NCI-H128 (cell line): Measurements from ENCODE around the gene SCARB1.

Experiments
- DNase-seq: peaks from one replicate; lab custom pipeline; 2025; ENCODE audit not compliant: unreplicated experiment; lab: John Stamatoyannopoulos, UW

Gene SCARB1

DNA sequence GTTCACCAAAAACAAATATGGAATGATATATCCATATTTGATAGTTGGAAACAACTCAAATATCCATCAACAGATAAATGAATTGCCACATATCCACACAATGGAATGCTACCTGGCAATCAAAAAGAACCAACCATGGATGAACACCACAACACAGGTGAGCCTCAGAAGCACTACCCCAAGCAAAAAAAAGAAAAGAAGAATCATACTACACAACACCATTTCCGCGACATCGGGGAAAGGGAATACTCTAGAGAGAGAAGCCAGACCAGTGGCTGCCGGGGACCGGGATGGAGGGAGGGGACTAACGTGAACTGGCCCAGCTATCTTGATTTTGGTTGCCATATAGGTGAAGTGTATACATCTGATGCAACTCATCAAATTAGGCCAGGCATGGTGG lies 41.4 kb downstream of the SCARB1 start:
- no peak for DNase-seq

DNA sequence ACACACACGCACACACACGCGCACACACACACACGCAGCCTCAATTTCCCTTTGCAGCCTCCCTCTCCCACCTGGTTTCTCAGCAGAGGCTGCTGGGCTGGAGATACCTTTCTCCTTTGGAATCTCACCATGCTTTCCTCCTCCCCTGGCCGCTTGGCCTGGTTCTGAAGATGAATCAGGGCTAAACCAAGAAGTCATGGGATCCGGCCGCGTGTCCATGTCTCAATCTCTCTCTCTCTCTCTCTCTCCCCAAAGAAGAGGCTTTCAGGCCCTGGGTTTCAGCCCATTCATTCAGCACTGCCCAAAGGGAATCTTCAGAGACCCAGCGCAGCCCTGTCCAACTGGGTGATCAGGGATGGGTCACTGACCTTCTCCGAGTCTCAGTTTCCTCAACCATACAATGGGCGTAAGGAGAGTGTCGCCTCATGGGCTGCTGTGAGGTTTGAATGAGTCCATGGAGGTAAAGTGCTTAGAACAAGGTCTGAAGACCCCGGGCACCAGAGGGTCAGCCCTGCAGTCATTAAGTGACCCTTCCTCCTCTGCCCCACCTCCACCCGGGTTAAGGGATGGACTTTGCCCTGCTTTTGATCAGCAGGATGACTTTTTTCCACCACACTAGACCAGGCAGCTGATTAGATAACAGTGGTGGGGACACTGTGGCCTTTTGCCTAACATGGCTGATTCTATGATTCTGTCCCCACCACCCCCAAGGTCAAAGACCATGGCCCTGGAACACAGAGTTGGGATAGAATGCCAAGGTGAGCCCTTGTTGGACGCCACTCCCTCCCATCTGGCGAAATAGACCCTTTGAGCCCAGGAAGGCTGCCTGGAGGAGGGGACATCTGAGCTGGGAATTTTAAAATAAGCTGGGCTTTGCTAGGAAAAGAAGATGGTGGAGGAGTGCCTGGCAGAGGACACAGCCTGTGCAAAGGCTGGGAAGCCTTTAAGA lies 42.1 kb downstream of the SCARB1 start:
- DNase-seq = no peak

DNA sequence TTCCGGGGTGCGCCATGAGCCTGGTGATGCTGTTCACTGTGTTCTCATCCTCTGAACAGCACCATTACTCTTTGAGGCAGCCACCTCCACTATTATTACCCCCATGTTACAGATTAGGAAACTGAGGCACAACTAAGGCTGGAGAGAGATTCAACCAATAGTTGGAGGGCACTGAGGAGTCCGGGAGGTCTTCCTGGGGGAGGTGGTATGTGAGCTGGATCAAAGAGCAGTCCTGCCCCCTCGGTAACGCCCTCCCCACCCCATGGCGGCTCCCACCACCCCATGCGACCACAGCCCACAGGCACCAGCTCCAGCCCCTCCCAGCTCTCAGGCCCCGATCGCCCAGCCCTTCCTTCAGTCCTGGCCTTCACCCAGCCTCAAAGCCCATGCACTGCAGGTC lies 43.5 kb downstream of the SCARB1 start:
- DNase-seq = no peak

DNA sequence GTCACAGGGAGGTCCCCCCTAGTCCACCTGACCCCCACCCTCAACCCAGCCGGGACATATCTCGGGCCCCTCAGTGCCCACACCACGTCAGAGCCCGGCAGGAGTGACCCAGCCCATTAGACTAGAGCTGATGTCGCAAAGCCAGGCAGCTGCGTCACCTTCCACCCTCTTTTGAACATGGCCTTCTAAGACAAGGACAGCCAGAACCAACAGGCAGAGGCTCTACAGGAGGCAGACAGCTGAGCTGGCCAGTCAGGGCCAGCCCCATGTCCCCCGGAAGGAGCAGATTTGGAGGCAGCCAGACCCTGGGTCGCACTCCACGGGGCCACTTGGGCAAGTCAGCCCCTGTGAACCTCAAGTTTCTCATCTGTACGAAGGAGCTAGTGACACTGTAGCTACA lies 44.1 kb downstream of the SCARB1 start:
- DNase-seq = no peak

DNA sequence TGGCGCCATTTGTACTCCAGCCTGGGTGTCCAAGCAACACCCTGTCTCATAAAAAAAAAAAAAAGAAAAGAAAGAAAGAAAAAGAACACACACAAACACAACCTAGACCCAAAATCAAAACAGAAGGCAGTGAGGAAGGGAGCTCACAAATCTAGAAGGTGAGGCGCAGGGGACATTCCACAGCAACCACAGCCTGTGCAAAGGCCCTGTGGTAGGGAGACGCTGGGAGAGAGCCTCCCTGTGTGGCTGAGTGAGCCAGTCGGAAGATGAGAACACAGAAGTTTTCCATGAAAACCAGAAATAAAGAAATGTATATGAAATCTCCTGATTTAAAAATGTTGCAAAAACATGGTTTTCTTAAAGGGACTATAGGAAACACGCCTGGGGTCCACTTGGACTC lies 44.6 kb downstream of the SCARB1 start:
- DNase-seq = no peak

DNA sequence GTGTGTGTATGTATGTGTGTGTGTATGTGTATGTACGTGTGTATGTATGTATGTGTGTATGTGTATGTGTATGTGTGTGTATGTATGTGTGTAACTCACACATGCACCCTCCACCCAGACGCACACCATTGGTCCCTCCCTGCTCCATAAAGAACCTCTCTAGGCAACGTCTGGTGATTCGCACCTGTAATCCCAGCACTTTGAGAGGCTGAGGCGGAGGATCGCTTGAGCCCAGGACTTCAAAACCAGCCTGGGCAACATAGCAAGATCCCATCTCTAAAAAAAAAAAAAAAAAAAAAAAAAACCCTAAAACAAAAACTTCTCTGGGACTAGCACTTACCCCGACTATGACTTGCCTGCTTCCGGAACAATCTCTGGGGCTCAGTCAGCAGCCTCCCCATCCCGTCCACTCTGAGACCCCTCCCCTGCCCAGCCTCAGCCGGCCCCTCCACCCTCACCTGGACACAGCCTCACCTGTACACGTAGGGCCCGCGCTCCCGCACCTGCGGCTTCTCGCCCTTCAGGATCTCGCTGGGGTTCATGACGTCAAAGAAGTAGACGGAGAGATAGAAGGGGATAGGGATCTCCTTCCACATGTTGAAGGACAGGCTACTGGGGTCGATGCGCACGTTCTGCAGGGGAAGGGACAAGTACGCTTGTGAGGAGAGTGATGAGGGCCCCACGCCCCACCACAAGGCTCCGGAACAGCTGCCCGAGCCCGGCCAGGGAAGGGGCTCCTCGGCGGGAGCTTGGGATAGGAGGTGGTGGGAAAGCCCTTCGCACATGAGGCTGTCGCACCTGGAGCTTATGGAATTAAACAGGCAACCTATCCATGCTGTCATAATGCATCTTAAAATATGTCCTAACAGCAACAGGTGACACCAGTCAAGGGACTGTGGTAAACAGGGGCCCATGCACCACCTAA lies 46.3 kb downstream of the SCARB1 start:
- DNase-seq = no peak

DNA sequence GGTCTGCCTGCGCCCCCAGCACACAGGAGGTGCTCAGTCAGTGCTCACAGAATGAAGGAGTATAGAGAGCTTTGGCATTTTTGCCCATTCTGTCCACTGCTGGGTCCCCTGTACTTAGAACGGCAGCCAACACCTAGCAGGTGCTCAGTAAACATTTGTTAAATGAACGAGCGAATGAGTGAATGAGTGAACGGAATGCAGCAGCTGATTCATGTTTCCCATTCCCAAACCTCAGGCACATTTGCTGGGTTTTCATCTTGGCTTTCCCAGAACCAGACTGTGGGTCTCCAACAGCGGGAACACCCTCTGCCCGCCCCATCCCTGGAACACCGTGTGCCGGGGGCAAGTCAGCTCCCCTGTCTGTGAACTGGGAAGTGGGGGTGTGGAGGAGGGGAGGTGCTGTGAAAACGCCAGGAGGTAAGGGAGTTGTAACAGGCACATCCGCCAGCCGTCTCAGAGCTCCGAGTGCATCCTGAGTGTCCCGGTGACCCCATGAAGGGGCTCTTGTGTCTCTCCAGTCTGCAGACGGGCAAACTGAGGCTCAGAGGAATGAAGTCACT lies 47.3 kb downstream of the SCARB1 start:
- DNase-seq = no peak

DNA sequence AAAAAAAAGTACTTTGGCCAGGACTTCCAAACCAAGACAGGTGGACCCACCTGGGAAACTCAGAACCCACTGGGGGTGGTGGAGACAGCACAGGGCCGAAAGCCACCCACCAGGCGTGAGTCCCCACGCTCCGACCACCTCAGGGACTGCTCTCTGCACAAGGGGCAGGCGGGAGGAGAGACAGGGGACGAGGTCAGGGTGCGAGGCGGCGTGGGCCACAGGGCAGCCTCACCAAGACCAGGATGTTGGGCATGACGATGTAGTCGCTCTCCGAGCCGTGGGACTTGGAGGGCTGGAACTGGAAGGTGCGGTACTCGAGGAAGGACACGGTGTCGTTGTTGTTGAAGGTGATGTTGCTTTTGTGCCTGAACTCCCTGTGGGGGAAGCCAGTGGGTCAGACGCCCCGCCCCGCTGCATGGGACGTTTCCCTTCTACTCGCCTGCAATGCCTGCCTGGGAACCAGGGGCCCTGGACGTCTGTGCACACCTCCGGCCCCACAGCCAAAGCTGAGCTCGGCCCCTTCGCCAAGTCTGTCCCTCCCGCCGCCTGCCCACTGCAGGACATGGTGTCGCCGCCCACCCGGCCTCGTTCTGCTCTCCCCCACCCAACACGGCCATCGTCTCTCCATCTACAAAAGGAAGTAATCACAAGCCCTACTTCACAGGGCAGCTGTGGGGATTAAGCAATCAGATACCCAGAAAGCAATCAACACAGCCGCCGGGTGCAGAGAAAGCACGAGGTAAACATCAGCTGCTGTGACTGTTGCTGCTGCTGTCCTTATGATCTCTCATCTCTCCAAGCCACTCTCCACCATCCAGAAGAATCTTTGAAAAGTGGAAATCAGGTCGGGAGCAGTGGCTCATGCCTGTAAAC lies 48.7 kb downstream of the SCARB1 start:
- no peak for DNase-seq

DNA sequence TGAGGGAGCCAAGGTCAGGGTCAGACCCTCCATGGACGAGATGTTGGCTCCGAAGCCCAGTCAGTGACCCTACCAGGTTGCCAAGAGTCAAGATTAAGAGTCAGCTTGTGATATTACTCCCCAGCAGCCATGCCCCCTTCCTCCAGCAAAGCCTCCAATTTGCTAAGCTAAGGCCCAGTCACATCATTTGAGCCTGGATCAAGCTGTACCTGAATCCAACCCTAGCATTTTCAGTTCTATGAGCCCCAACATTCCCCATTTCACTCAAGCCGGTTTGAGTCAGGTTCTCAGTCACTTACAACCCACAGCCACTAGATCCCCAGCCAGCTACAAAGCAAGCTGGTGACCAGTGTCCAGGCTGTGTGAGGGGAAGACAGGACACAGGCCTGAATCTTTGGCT lies 49.9 kb downstream of the SCARB1 start:
- DNase-seq = no peak

DNA sequence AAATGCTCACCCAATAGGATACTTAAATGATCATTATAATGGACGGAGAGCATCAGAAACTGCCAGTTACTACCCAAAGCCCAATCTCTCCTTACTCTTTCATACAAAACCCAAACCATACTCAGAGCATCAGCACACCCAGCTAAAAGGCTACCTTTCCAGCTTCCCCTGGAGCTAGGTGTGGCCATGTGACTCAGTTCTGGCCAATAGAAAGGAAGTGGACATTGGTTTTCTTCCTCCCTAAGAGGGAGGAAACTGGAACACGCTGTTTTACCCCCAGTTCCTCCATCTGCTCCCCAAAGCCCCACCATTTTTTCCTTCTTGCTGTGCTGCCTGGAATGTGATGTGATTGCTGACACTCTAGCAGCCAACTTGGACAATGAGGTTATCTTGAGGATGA lies 50.7 kb downstream of the SCARB1 start:
- DNase-seq = no peak

DNA sequence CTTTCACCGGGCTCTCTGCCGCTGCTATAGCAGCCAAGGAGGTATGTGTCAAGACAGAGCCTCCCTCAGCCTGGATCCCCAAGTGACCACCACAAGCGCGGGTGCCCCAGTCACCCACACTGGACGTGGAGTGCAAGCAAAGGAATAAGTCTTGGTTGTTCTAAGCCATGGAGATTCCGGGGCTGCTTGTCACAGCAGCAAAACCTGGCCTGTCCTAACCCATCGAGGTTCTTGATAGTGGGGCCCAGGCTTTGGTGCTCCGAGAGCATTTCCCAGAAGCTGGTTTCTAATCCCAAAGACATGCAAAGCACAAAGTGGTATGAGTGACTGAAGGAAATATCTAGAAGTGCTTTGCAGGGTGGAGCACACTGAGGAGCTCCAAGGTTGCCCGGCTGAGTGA lies 51.3 kb downstream of the SCARB1 start:
- DNase-seq = no peak

DNA sequence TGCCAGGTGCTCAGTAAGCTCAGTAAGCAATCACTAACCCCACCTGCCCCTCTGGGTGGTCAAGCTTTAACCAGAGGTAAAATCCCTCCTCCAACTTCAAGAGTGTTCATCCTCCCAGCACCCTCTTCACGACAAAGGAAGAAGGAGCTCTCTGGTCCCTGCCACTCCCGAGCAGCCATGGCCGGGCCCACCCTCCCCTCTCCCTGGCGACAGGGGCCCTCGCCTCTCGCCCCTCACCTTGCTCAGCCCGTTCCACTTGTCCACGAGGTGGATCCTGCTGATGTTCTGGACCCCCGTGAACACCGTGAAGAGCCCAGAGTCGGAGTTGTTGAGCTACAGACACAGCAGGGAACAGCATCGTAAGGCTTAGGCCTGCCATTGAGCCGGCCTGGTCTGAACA lies 52.0 kb downstream of the SCARB1 start:
- DNase-seq = no peak

DNA sequence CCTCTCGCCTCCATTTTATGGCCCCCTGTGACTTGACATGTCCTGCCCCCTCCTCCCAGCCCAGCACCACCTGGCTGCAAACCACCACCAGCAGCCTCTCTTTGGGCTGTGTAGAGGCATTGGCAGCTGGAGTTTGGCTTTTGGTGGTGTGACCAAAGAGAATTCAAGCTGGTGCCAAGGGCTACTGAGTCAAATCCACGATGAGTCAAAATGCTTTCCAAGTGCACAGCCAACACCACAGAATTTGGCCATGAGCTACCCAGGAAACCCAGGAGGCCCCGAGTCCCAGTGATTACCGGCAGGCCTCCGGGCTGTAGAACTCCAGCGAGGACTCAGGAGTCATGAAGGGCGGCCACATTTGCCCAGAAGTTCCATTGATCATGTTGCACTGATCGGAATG lies 53.8 kb downstream of the SCARB1 start:
- DNase-seq = no peak

DNA sequence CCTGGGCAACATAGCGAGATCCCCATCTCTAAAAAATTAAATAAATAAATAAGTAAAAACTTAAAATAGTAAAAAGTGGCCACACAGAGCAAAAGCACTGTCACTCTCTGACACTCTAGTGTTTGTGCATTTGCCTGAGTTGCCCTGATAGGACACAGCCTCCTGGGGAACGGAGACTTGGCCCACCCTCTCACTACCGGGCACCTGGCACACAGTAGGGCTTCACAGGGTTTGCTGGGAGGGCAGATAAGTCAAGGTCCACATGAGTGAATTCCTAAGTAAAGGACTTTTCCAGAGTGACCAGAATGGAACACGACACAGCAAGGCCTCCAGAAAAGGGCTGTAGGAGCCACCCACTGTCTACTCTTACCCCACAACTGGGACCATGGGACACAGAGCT lies 54.3 kb downstream of the SCARB1 start:
- DNase-seq = no peak

DNA sequence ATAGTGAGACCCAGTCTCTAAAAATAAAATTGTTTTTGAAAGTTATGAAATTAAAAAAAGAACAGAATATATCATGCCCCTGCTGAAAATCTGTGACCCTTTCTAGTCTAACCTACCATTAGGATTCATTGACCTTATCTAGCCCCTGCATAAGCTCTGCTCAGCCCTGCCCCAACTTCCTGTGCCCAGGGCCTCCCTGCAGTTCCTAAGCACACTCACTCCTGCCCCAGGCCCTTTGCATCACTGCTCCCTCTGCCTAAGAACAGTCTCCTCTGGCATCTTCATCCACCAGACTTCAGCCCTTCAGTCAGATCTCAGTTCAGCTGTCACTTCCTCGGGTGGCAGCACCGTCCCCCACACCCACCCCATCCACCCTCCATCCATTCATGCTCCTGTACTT lies 55.4 kb downstream of the SCARB1 start:
- no peak for DNase-seq

DNA sequence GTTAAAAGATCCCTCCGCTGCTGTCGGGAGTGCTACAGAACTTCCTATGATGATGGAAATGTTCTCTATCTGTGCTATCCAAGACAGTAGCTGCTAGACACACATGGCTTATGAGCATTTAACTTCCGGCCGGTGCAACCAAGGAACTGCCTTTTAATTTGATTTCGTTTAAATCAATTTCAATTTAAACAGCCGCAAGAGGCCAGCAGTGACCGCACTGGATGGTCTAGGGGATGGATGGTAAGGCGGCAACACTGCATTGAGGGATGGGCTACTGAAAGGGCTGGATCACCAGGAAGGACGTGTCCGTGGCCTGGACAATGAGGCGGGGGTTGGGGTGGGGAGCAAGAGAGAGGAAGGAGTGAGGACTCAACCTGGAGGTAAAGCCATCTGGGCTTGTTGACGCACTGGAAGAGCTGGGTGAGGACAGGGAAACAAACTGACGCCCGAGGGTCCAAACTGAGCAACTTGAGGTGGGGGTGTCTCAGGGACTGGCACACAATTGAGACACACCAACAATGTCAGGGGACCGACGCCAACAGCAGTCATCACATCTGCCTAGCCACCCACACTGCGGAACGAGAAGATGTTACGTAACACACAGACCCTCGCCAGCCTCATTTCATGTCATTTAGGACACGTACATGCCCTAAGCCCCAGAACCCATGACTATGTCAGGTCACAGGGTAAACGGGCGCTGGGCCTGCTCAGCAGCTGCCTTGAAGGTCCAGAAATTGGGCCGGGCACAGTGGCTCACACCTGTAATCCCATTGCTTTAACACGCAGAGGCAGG lies 57.6 kb downstream of the SCARB1 start:
- DNase-seq = no peak

DNA sequence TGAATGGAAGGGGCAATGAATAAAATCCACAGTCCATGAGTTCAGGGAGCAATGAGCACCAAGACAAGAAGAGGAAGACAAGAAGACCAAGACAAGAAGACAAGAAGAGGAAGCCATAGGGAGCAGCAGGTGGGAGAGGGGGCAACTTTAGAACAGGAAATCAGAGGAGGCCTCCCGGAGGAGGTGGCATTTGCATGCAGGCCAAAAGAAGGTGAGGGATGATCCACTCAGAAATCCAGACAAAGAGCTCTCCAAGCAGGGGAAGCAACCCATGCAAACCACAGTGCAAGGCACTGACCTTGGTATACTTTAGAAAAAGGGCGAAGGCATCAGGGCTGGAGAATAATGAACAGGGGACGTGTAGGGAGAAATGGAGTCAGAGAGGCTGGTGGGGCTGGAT lies 58.6 kb downstream of the SCARB1 start:
- no peak for DNase-seq

DNA sequence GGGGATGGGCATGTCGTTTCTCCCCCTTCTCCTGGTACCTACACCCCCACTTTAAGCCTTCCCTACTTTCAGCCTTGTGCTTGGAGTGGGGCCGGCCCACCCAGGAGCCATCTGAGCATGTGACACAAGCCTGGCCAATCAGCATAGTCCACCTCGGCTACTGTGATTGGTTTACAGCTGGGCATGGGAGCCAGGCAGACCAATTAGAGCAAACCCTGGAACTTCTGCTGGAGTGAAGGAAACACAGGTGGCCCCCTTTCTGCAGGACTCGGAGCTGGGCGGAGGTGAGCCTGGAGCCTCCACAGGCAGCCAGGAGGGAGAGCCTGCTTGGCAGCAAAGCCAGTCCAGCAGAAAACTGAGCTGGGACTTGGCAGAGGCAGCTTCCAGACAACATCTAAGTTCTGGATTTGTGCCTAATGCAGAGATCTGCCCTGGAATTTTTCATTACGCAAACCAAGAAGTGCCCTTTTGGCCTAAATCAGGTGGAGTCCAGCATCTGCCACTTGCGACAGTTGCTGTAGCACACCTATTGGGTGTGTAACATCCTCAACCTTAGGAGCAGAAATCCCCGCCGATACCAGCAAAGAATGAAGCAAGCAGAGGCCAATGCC lies 59.5 kb downstream of the SCARB1 start:
- no peak for DNase-seq

DNA sequence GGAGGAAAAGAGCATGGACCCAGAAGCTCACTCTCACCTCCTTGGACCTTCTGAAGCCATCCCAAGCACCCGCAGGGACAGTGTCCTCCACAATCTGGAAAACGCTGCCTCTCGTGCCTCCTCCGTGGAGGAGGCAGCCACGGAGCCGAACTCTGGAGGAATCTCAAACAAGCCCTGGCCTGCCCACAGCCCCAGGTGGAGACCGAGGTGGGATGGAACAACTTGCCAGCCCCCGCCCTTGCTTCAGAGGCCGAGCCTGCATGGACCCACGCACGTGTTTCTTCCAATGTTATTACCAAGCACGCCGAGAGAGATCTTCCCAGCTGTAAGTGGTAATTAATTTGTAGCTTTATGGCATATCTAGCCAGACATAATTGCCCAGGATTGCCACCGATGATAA lies 61.3 kb downstream of the SCARB1 start:
- DNase-seq = no peak

DNA sequence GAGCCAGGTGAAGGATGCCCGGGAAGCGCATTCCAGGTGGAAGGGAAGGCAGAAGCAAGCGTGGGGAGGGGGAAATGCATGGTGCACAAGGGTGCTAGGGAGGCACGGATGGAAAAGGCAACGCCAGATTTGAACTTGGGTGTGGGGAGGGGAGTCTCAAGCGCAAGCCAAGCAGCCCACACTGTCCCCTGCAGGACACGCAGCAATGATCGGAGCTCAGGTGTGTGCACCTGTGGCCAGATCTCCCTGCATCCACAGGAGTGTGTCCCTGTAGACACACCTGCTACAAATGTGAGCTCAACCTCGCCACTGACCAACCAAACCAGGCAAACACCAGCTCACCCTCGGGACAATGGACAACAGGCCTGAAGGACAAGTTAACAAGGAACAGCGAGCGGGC lies 63.2 kb downstream of the SCARB1 start:
- no peak for DNase-seq
